NCI-H524 treated with DMSO at 0.1 percent for 48 hours (cell line): Measurements from ENCODE around the gene TTC28.
"Not testable (repeated sequence)": the region's sequence is repeated elsewhere in the genome, so short reads cannot be mapped to it uniquely, and the experiment has no call there.

Experiments
- DNase-seq: peaks from one replicate; lab custom pipeline; 2025; lab: John Stamatoyannopoulos, UW

Gene TTC28

DNA sequence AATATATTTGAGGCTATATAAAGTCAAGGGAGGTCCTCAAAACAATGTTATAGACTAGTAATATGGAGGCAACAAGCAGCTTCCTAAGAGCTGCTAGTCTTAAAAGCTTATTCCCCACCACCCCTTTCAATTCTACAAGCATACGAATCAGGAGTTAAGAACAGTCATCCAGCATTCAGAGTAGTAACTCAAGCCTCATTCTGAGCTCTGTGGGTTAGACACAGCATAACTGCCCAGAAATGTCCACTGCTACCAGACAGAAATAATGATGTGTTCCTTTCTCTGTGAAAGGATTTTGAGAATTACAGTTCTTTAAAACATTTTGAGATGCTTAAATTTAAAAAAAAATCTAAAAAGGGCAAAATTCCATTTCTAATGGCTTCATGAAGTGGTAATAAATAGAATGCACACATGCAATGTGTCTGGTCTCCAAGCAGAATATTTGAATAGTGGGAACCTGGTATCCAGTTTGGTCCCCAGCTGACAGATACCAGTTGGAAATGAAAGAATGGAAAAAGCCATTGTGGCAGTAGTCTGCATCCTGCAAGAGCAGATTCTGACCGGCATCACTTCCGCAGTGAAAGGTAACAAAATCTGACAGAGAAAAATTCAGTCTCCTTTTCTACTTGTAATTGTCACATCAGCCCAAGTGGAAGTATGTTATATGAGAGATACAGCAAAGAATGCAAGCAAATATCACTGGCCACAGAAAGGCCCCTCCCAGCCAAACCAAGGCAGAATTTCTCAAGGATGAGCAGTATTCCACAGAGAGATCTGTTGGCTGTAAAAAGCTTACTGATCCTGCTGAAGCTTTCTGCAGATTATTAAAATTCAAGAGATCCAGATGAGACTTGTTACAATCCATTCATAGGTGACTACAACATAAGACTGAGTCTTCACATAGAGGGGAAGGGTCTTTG, 449.8 kb downstream of the TTC28 start:
- DNase-seq, result no peak

DNA sequence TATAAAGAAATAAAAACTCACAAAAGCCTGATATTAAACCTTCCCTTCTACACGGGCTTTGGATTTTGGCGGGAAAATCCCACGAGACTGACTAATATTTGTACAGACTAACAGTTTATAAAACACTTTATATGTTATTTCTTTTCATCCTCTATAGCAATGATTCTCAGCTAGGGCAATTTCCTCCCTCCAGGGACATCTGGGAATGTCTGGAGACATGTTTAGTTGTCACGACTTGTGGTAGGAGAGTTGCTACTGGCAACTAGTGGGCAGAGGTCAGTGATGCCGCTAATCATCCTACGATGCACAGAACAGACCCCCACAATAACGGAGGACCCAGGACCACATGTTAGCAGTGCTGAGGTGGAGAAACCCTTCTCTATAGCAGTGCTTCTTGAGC, 455.8 kb downstream of the TTC28 start:
- no peak for DNase-seq

DNA sequence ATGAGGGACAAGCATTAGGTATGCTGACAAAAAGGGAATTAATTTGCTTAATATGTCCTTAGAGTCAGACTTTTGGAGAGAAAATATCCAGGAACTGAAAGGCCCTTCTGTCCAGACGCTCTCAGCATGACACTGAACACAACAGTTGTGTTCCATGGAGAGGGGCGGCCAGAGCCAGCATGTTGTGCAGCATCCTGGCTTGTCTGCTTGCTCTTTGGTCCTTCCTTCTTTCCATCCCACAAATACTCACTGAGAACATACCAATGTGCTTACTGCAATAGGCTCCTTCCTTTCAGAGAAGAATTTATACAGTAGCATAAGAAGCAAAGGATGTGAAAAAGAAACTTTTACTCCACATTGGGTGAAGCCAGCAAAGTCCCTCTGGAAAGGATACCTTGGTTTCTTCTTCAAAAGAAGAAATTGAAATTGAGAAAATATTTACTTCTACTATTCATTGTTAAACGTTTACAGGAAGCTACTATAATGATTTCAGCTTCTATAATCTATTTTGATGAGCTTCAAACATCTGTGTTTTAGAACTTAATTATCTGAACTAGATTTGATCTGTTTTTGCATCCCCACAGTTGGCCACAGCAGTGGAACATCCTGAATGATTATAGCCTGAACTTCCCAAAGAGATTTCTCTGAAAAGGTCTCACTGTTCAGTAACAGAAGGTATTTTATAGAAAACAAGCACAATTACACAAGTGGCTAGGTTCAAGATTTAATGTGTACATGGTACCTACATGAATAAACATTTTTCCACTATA, 456.5 kb downstream of the TTC28 start:
- DNase-seq, result no peak

- no peak for DNase-seq
These were observed 457.1 kb downstream of the TTC28 start for GRCh38 chr22:28222571-28222970.

GRCh38 chr22:28222052-28222451, 457.6 kb downstream of the TTC28 start:
- DNase-seq, result no peak

DNA sequence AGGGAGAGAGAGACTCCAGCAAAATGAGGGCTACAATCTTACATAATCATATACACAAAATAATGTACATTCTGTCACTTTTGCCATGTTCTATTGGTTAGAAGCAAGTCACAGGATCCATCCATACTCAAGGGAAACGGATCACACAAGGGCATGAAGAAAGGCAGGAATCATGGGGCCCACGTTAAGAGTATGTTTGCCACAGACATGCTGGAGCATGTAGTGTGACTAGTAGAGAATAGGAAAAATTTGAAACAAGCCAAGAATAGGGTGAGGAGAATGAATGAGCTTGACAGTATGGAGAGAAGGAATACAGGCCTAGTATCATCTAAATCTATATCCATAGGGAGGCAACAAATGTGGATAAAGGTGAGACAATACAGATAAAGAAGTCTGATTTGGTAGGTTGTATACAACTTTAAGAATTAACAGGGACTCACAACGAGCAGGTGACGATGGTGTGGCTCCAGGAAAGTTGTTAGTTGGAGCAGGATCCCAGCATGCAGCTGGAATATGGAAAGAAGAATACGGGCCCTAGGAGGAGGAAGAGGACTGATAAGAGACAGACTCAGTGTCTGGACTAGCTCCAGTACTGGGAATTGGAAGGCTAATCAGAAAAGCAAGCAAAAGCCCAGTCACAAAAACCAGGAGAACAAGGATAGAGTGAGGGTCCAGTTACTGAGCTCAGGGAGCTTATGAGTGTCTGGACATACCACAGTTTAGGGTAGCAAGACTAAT, 458.8 kb downstream of the TTC28 start:
- no peak for DNase-seq

DNA sequence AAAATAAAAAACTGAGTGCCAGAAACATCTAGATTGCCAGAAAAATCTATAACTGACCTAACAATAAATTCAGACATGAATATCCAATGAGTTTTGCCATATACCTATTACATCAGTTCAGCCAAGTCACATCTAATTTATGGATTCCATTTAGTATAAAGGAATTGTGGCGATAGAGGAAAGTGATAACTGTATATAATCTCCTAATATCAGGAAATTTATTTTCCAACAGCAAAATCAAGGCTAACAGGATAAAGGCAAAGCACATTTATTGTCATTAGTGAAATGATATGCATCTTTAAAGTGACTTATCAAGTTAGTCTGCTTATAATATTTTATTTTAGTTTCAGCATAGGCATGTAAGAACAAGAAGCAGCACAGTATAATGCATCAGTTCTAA, 462.4 kb downstream of the TTC28 start:
- no peak for DNase-seq

GRCh38 chr22:28214750-28215149, 464.9 kb downstream of the TTC28 start:
- not testable (repeated sequence) for DNase-seq

- DNase-seq, result not testable (repeated sequence)
These were observed 470.2 kb downstream of the TTC28 start for GRCh38 chr22:28209457-28209856.

GRCh38 chr22:28208787-28209186, 470.9 kb downstream of the TTC28 start:
- no peak for DNase-seq

GRCh38 chr22:28208036-28208435, 471.6 kb downstream of the TTC28 start:
- no peak for DNase-seq

GRCh38 chr22:28207281-28208030, 472.2 kb downstream of the TTC28 start:
- DNase-seq, result no peak

DNA sequence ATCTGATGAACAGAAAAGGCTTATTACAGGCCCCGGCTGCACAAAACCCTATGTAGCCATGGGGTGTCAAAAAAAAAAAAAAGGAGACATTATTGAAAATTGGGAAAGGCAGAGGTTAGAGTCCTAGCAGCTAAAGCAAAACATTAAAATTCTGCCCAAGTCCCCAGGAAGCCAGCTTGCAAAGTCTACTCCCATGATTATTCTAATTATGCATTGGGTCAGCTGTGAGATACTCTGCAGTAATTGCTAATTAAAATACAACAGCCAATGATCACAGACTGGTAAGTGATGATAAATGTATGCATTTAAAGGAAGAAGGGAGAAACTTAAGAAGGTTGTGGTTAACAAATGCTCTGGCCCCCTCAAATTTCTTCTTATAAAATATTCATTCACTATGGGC, 473.7 kb downstream of the TTC28 start:
- DNase-seq, result no peak

GRCh38 chr22:28204382-28204781, 475.3 kb downstream of the TTC28 start:
- no peak for DNase-seq

GRCh38 chr22:28203286-28203685, 476.4 kb downstream of the TTC28 start:
- no peak for DNase-seq

DNA sequence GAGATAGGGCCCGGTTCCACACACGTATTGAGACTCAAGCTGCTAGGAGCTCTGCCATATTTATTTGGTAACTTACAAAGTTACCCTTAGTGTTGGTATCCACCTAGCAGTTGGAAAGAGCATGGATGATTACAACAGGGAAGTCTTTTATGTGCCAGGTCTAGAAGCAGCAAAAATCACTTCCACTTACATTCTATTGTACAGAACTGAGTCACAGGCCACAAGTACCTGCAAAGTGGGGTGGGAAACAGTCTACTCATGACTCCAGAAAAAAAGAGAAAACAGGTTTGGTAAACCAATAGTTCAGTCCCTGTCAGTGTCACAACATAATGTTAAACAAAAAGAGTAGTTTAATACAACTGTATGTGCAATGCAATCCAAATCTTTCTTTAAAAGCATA, 480.9 kb downstream of the TTC28 start:
- no peak for DNase-seq

GRCh38 chr22:28191571-28191970, 488.1 kb downstream of the TTC28 start:
- DNase-seq, result not testable (repeated sequence)

DNA sequence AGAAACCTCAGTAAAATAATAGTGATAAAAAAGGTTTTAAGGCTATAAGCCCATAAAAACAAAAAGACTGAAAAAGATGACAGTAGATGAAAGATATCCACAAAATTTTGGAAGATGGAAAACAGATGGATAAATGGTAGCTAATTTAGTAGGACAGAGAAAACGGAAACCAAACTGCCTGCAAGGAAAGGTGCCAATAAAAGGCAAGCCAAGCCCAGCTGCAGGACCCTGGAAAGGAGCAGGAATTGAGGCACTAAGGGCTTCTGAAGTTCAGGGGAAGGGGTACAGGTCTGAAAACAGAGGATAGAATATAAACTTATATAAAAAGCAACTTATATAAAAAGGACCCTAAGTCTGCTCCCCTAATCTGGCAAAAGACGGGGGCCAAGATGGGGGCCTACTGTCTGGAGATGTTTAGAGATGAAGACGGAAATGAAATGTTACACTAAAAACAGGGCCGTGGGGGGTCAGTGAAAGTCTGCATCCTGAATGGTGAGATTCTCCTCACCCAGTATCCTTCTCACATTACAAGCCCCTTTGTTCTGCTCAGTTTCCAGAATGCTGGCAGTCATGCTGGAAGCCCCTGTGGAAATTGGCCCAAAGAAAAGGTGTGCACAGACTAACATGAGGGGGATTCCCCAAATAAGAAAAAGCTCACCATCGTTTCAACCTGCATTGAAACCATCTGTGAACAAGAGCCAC, 491.3 kb downstream of the TTC28 start:
- no peak for DNase-seq

DNA sequence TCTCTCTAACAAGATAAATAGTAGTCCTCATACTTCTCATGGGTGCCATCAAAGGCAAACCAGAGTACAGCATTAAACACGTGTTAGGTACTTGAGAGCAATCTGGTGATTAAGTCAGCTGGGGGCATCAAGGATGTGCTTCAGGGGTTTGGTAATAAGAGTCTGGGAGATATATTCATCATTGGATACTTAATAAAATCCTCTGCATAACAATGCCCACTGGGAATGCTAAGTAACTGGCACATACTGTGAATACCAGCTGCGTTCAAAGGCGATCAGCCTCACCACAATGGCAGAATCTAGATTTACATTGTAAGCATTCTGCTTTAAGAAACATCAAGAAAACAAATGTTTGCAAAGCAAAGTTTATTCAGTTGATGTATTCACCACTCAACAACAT, 492.0 kb downstream of the TTC28 start:
- peak; percentile 90 for DNase-seq

- no peak for DNase-seq
These were observed 493.0 kb downstream of the TTC28 start for GRCh38 chr22:28186641-28187040.

DNA sequence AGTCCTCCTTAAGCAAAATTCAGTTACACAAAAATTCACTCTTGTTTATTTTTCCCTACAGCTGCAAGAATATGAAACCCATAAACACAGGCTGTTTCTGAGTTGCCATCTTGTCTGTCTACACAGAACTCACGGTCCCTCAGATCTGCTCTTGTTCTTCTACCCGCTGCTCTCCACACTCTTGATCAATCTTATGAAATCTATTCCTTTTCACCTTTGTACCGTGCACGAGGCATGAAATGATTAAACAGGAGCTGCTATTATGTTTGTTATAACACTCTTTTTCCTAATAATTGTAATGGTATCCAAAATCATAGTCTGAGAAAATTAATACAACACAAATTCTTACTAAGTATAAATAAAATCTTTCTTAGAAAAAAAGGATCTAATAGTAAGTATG, 494.5 kb downstream of the TTC28 start:
- no peak for DNase-seq
